AG04449 (cell line): ENCODE data around the gene IRF8.

ENCODE experiments used
- CTCF ChIA-PET: fragments of 350-600 bp; formaldehyde crosslinking; extraction: SDS; loops from one replicate; lab custom pipeline; 2021; ENCODE audit warnings: antibody characterized with exemption; lab: Yijun Ruan, JAX
- POLR2A ChIA-PET: fragments of 400-600, 350-600 bp; formaldehyde crosslinking; extraction: SDS; loops from one replicate; lab custom pipeline; 2020; ENCODE audit warnings: antibody characterized with exemption, inconsistent platforms; lab: Yijun Ruan, JAX
- DNase-seq: peaks from one replicate; pipeline ENCODE4 v3.0.0-alpha.2; 2010; ENCODE audit warnings: low read depth, low spot score
- H3K4me3 ChIP-seq: 2 replicates; pipeline ENCODE4 v1.5.1; 2011; ENCODE audit warnings: low read depth, mild to moderate bottlenecking, control low read depth, low read length
- TF ChIP-seq, protein P1 (sequence below): IDR thresholded peaks from one replicate; pipeline ENCODE4 v1.5.1; 2011; ENCODE audit warnings: mild to moderate bottlenecking, moderate library complexity, low read length, control low read depth, inconsistent platforms; ENCODE audit not compliant: insufficient read depth; ENCODE audit errors: missing control alignments

Gene IRF8

DNA sequence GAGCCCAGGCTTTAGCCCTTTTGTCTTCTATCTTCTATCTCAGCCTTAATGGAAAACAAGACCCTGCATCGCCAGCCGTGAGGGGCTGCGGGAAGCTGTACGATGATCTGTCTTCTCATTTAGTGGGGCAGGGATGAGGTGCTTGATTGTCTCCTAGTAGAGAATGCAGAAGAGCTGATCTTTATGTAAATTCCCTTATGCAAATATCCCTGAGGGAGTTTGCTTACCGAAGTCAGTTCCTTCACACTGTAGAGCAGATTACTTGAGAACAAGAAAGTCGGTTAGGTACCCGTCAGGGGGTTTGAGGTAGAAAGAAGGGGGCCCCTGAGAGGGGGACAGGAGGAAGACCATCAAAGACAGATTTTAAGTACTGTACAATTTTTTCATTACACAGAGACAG is 66.2 kb downstream of the IRF8 start:
- POLR2A ChIA-PET, result no interaction called here
- H3K4me3 ChIP-seq, result no peak overlapping the region
- no peak for DNase-seq
- CTCF ChIA-PET, result interaction anchor here (0.9 to 1.6 kb wide), 2 partner anchors 17 to 25 kb away, joined by 3 read pairs; no protein-coding TSS in a partner anchor
- TF ChIP-seq, protein P1, sequence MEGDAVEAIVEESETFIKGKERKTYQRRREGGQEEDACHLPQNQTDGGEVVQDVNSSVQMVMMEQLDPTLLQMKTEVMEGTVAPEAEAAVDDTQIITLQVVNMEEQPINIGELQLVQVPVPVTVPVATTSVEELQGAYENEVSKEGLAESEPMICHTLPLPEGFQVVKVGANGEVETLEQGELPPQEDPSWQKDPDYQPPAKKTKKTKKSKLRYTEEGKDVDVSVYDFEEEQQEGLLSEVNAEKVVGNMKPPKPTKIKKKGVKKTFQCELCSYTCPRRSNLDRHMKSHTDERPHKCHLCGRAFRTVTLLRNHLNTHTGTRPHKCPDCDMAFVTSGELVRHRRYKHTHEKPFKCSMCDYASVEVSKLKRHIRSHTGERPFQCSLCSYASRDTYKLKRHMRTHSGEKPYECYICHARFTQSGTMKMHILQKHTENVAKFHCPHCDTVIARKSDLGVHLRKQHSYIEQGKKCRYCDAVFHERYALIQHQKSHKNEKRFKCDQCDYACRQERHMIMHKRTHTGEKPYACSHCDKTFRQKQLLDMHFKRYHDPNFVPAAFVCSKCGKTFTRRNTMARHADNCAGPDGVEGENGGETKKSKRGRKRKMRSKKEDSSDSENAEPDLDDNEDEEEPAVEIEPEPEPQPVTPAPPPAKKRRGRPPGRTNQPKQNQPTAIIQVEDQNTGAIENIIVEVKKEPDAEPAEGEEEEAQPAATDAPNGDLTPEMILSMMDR, result no peak

DNA sequence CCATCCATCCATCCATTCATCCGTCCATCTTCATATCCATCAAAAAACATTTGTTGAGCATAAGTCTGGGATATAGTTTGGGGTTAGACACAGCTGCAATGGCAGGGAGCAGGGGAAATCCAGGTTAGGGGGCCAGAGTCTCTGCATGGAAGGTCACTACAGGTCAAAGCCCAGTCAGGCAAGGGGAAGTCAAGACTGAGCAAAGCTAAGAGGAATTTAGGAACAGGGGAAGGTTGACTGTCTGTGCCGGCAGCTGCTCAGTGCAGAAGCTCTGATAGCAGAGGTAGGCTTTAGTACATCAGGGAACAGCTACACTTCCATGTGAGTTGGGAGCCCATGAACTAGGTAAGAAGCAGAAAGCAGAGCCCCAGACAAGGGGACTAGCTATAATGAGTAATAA is 68.1 kb downstream of the IRF8 start:
- POLR2A ChIA-PET, result no interaction called here
- CTCF ChIA-PET, result interaction anchor here (1.4 kb wide), 1 partner anchor 14 kb away, joined by 3 read pairs; no protein-coding TSS in a partner anchor
- TF ChIP-seq, protein P1, result no peak
- no peak overlapping the region for H3K4me3 ChIP-seq
- no peak for DNase-seq

DNA sequence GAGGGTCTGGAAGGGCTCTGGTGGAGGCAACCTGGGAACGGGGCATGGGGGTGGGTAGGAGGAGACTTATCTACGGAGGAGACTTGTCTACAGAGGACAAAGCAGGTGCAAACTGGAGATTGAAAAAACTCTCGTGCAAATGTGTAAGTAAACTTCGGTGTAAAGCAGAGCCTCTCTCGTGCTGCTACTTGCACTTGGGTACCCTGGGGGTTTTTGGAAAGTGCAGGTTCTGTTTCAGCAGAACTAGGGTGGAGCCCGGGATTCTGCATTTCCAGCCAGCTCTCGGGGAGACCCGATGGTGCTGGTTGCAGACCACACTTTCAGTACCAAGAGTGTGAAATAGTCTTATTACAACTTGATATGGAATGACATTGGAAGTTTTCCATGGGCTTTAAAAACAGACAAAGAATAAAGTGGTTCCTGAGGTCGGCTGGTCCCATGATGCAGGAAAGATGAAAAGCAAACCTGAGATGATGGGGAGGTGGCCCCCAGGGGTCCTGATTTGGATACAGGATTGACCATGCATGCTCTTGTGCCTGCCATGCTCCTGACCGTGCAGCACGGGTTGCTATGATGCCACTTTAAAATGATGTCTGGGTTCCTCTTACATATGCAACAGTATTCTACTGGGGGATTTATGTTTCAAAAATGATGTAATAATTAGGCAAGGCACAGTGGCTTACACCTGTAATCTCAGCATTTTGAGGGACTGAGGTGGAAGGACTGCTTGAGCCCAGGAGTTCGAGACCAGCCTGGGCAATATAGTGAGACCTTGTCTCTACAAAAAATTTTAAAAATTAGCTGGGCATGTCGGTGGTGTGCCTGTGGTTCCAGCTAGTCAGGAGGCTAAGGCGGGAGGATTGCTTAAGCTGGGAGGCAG is 69.3 kb downstream of the IRF8 start:
- ChIA-PET POLR2A (no interaction called here), CTCF (no interaction called here)
- TF ChIP-seq, protein P1, result no peak
- H3K4me3 ChIP-seq, result no peak overlapping the region
- no peak for DNase-seq

DNA sequence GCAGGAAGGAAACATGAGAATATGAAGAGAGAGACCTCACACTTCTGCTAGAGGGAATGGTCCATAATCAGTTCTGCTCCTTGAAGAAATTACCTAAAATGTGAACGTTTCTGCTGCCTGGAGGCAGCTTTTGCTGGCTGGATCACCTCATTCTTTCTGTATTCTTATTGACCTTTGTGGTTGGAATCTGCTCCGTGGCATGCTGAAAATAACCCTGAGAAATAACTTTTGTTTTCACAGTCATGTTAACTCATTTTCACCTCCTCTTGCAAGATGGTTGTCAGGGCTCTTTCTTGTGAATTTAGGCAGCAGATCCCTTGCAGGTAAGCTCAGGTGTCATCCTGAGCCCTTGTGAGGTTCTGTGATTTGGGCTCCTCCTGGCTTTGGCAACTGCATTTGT is 70.2 kb downstream of the IRF8 start:
- DNase-seq, result peak; percentile 5
- no peak overlapping the region for H3K4me3 ChIP-seq

DNA sequence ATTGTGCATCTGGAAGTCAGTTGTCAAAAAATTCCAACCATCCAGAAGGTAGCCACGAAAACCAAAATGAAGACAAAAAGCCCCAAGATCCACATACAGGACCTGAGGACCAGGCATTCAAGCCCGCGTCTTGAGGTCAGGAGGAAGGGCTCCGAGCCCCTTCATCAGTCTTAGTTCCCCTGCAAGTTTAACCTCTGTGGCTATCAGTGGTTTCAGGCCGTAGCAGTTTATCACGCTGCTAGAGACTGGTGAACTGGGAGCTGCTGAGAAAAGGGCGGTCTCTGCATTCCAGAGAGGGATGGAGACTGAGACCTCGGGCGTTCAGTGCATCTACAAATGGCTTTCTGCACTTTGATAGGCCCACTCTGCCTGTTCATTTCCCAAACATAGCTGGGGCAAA is 70.6 kb downstream of the IRF8 start:
- TF ChIP-seq, protein P1, result no peak
- ChIA-PET POLR2A (no interaction called here), CTCF (interaction anchor here (0.9 kb wide), 1 partner anchor 148 kb away, joined by 3 read pairs; no protein-coding TSS in a partner anchor)
- H3K4me3 ChIP-seq, result no peak overlapping the region
- DNase-seq, result no peak

More for the DNA sequence above, 70.2 kb downstream of the IRF8 start:
- CTCF ChIA-PET, result interaction anchor here (0.9 kb wide), 1 partner anchor 148 kb away, joined by 3 read pairs; no protein-coding TSS in a partner anchor
- TF ChIP-seq, protein P1, result no peak
- POLR2A ChIA-PET, result no interaction called here

DNA sequence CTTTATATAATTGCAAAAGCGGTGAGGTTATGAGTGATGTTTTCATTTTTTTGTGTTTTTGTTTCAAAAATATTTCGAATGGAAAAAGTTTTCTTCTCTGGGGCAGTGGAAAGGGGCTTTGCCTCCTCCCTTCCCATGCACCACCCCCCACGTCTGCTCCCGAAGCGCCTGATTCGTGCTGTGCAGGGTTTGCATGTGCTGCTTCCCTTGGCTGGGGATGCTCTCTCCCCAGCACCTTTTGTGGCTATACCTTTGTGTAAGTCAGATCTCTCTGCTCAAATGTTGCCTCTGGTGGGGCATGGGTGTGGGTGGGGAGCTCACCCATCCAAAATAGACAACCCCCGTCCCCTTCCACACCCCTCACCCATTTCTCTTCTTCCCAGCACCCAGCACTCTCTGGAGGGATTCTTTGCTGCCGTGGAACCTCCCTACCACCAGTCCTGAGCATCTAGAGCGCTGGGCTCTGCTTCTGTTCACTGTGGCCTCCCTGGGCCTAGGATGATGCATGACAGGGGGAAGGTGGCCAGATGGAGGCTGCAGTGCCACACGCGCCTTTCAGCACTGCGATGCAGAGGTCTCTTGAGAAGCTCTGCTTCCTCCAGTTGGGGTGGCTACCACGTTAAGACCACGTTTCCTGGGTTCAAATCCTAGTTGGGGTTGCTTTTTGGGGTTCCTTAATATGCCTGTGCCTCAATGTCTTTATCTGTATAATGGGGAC is 71.2 kb downstream of the IRF8 start:
- TF ChIP-seq, protein P1, result no peak
- no peak overlapping the region for H3K4me3 ChIP-seq
- DNase-seq, result no peak
- CTCF ChIA-PET, result interaction anchor here (0.9 kb wide), 2 partner anchors 17 to 149 kb away, joined by 3 read pairs; no protein-coding TSS in a partner anchor
- POLR2A ChIA-PET, result no interaction called here
